Erythroblast (primary cell): ENCODE measurements around the gene KCNAB3.

Experiments used
- DNase-seq, 2 experiments: peaks; one replicate each; lab custom pipeline; 2025; lab: John Stamatoyannopoulos, UW
- GATA1 ChIP-seq: IDR thresholded peaks from 2 replicates; pipeline ENCODE4 v1.6.1; 2011; ENCODE audit warnings: low read depth, mild to moderate bottlenecking, control low read depth, low read length, moderate library complexity
- POLR2A ChIP-seq: IDR thresholded peaks from 2 replicates; pipeline ENCODE4 v1.6.1; 2011; ENCODE audit warnings: mild to moderate bottlenecking, low read length

Gene KCNAB3

DNA sequence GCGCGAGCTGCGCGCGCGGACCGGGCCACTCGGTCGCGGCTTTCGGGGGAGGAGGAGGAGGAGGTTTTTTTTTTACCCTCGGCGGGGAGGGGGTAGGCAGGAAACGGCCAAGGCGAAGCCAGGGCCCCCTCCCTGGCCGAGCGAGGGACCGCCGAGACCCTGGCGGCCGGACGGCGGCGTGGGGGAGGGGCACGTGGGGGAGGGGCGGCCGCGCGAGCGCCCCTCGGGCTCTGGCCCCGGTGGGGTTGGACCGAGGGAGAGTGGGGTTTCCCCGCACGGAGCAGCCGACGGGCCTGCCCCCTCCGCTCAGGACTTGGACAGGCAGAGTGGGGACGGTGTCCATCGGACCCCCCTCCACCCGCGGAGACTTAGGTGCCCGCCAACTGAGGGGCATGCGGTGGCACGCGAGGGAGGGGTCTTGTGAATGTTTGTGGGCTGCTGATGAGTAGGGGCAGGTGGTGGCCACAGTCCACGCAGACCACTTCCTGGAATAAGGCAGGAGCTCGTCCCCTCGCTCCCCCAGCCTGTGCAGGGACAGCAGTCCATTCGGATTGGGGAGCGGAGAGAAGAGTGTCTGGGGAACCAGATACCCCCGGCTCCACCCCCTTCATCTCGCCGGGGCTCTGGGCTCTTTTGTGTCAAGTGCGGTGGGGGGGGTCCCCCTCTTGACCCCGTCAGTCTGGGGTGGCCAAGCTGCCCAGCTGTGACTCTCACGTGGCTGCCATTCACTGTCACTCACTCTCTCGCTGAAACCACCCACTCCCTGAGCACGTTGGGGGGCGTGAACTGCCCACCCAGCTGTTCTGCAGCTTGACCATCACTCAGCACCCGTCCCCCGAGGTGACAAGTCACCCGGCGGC, 44.1 kb downstream of the KCNAB3 start:
- DNase-seq = peak; percentile 64 to 67
- TF ChIP-seq GATA1 = no peak
- TF ChIP-seq POLR2A = peak; percentile 24

DNA sequence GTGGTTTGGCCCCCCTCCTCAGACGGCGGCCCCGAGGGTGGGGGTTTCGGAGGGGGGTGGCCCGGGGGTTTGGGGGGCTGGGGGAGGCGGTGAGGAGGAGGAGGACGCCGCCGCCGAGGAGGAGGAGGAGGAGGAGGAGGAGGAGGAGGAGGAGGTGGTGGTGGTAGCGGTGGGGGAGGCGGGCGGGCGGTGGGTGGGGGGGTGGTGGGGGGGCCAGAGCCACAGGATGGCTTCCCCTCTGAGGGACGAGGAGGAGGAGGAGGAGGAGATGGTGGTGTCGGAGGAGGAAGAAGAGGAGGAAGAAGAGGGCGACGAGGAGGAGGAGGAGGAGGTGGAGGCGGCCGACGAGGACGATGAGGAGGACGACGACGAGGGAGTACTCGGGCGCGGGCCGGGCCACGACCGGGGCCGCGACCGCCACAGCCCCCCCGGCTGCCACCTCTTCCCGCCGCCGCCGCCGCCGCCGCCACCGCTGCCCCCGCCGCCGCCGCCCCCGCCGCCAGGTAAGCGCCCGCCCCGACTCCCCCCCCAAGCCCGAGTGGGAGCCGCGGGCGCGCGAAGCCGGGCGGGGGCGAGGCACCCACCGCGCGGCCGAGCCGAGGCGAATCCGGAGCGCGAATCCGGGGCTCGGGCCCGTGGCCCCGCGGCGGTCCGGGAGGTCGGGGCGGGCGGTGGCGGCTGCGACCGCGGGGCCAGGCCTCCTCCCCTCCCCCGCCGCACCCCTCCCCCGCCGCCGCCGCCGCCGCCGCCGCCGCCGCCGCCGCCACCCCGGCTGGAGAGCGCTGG, 44.9 kb downstream of the KCNAB3 start:
- peak; percentile 41 to 58 for DNase-seq
- TF ChIP-seq POLR2A = no peak
- TF ChIP-seq GATA1 = no peak

DNA sequence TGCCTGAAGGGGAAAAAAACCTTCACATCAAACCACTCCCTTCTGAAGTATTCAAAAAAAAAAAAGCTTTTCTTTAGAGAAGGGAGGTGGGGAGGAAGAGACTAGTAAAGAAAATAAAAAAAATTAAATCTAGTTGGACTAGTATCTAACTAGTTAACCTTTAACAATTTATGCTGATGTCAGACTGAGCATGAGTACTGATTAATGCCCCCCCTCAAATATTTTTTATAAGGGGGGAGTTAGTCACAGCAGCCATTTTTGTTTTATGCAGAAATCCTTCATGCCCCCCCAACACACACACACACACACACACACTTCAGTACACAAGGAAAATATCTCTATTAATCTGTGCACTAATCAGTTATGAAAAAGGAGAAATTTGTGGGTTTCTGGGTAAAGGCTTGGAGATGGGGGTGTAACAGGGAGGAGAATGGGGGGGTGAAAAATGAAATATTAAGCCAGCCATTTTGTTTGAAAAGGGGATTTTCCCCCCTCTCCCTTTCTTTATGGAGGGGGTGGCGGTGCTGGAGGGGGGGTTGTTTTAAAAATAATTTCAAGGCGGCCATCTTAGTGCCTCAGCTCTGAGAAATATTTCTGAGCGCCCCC, 45.8 kb downstream of the KCNAB3 start:
- TF ChIP-seq GATA1 = no peak
- no peak for TF ChIP-seq POLR2A
- peak; percentile 31 to 41 for DNase-seq

DNA sequence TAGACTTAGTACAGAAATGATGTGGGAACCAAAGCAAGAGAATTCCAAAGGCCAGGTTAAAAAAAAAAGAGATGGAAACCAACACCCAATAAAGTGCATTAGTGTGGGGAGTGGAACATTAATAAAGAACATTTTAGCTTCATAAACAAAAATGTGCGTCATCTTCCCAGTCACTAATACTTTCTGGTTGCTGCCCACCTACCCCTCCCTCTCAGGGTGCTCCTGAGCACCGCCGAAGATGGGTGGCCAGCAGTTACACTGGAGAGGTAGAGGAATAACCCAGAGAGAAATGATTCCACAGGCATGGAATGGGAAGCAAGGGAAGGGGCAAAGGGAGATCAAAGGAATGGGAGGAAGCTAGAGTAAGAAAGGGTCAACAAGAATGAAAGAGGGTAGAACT, 47.0 kb downstream of the KCNAB3 start:
- no peak for DNase-seq
- TF ChIP-seq GATA1 = no peak
- no peak for TF ChIP-seq POLR2A

DNA sequence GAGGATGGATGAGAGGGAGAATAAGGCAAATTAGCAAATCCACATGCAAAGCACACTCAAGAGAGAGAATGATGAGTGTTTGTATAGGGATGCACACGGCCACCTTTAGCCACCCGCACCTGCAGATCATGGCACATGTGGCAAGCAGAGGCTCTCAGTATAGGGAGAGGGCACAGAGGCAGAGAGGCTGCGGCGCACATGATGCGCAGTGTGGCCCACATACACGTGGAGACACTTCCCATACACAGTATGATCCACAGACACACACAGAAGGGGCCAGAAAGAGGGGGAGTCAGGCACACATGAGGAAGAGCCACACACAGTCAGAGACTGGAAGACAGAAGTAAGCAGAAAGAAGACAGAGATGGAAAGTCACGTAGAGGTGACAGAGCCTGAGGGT, 47.6 kb downstream of the KCNAB3 start:
- DNase-seq = no peak

DNA sequence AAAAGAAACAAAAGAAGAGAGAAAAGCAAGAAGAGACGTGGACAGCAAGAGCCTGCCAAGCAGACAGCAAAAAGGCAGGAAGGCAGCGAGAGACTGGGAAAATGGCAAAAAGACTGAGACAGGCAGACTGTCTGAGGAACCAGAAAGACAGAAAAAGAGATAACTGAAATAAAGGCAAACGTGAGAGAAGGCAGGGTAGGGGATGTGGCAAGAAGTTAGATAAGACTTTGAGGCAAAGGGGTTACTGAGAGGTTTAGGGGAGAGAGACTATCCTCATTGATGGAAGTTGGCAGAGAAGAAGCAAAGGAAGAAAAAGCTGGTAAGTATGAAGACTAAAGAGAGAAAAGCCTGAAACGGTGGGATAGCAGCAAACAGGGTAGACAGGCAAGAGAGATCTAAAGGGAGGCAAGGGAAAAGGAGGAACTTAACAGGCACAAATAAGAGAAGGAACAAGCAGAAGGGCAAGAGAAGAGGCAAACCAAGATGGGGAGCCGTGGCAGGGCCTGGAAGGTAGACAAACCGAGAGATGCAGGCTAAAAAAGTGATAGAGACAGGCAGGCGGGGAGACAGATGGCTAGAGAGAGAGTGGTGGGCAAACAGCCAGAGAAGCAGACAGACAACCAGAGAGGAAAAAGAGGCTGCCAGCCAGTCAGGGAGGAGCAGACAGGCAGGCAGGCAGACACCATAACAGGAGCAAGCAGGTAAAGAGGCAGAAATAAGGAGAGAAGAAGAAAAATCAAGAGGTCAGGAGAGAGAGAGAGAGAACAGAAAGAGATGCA, 48.2 kb downstream of the KCNAB3 start:
- TF ChIP-seq POLR2A (no peak), GATA1 (no peak)
- DNase-seq = peak; percentile 23 to 42

More for the DNA sequence above, 47.6 kb downstream of the KCNAB3 start:
- TF ChIP-seq GATA1 = no peak
- no peak for TF ChIP-seq POLR2A

DNA sequence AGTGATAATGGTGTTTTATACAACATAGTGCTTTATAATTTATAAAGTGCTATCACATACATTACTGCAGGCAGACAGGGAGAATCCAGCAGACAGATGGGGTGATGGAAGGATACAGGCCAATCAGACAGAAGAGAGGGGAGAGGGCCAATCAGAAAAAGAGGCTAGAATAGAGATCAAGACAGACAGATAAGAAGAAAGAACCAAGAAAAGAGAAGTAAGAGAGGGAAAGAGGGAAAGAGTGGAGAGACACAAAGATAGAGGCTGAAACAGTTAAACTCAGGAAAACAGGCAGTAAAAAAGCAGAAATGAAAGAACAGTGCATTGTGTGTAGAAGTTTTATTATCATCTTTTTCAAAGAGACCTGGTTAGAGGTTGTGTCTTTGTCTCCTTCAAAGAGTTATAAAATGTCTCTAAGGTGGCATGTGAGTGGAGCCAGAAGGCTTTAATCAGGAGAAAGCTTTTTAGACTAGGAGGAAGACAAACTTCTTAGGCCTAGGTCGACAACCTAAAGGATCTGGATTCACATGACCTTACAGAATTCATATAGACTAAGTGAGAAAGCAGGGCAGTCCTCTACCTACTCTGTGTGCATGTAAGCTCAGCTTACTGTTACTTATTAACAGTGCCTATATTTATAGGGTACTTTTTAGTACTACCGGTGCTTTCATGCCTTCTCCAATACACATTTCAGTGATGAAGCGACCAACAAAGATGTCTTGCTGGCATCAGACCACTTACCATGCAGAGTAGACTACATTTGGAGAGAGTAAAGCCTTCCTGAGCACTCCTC, 49.4 kb downstream of the KCNAB3 start:
- peak in 1 of 2 experiments; percentile 6 for DNase-seq
- TF ChIP-seq POLR2A (no peak), GATA1 (no peak)

DNA sequence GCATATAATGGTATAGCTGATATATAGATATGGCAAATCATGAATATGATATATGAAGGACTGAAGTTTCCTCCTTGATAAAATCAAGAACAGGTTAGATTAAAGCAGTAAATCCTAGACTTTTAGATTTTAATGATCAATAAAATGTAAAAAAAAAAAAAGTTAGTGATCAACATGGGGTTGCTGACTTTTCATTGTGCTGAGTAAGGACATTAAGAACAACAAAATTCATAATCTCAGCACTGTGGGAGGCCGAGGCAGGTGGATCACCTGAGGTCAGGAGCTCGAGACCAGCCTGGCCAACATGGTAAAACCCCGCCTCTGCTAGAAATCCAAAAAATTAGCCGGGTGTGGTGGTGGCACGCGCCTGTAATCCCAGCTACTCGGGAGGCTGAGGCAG, 51.4 kb downstream of the KCNAB3 start:
- TF ChIP-seq GATA1 (no peak), POLR2A (no peak)
- no peak for DNase-seq

DNA sequence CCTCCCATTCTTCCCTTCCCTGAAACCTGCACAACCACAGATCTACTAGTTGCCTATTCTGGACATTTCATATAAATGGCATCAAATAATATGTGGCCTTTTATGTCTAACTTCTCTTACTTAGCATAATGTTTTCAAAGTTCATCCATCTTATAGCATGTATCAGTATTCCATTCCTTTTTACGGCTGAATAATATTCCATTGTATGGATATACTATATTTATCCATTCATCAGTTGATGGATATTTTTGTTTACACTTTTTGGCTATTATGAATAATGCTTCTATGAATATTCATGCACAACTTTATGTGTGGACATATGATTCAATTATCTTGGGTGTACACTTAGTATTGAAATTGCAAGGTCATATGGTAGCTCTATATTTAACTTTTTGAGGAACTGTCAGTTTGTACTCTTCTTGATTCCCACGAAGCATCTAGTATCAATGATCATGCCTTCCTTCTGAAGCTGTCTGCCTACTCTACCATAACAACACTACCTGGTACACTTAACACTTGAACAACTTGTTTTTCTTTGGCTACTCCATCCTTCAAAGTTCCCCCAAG, 53.8 kb downstream of the KCNAB3 start:
- TF ChIP-seq GATA1 (no peak), POLR2A (no peak)

DNA sequence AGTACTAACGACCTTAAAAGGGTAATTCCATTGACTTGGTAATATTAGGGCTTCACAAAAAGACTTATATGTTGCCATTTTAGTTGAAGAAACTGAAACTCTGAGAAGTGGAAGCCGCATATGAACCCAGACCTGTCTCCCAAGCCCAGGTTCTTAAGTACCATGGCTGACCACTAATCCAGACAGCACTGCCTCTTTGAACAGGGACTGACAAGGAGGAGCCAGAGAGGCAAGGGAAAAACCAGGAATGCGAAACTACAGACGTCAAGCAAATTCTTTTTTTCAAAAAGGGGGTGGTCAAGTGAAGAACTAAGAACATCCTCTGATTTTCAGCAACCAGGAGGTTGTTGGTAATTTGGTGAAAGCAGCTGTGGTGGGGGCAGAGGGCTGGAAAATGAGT, 56.6 kb downstream of the KCNAB3 start:
- no peak for TF ChIP-seq POLR2A
- TF ChIP-seq GATA1 = no peak

More for the DNA sequence above, 53.8 kb downstream of the KCNAB3 start:
- no peak for DNase-seq

More for the DNA sequence above, 56.6 kb downstream of the KCNAB3 start:
- DNase-seq = no peak
